IMR-90 (cell line): ENCODE data around the gene RAD51D. TPM values are rescaled to one million over a fixed set of nuclear protein-coding genes. Genes with fewer than 3 reads are reported as not detected.

ENCODE experiments used
- ATAC-seq: fragments of 200-7000 bp; cut with Tn5 transposase; 2 replicates; pipeline ENCODE4 v1.9.1; 2020; ENCODE audit warnings: low read depth, mild to moderate bottlenecking, moderate library complexity
- BruUV-seq: library from RNA; stranded (reverse); fragments of 400-500 nt; replicated peaks from 2 replicates; lab custom pipeline; 2021; lab: Mats Ljungman, UMichigan
- CTCF ChIA-PET: fragments of 300-600 bp; formaldehyde crosslinking; extraction: SDS; loops from one replicate; lab custom pipeline; 2021; ENCODE audit warnings: antibody characterized with exemption; lab: Yijun Ruan, JAX
- POLR2A ChIA-PET: fragments of 300-600 bp; sonication (Branson Sonifier 250); formaldehyde crosslinking; loops from one replicate; lab custom pipeline; 2022; ENCODE audit warnings: antibody characterized with exemption; ENCODE audit not compliant: unreplicated experiment; lab: Charles Lee
- DNase-seq: peaks from one replicate; pipeline ENCODE4 v3.0.0; 2013
- H2AFZ ChIP-seq: replicated peaks from 2 replicates; pipeline ENCODE3; 2013; ENCODE audit warnings: low read length, mild to moderate bottlenecking; ENCODE audit not compliant: poor library complexity
- H2AK5ac ChIP-seq: 2 replicates; pipeline ENCODE4 v1.6.1; 2013; ENCODE audit warnings: low read depth, low read length, inconsistent platforms
- H2AK9ac ChIP-seq: replicated peaks from 2 replicates; pipeline ENCODE3; 2013; ENCODE audit warnings: mild to moderate bottlenecking, low read depth, low read length, moderate library complexity; ENCODE audit not compliant: poor library complexity
- H2BK120ac ChIP-seq: 2 replicates; pipeline ENCODE4 v1.6.1; 2013; ENCODE audit warnings: low read depth, low read length, inconsistent platforms
- H2BK15ac ChIP-seq: 3 replicates; pipeline ENCODE4 v1.6.1; 2013; ENCODE audit warnings: low read depth, low read length, inconsistent platforms
- H2BK20ac ChIP-seq: 2 replicates; pipeline ENCODE4 v1.6.1; 2013; ENCODE audit warnings: low read depth, mild to moderate bottlenecking, inconsistent platforms, low read length, moderate library complexity
- H2BK5ac ChIP-seq: 2 replicates; pipeline ENCODE4 v1.6.1; 2013; ENCODE audit warnings: mild to moderate bottlenecking, low read depth, low read length, inconsistent platforms; ENCODE audit not compliant: poor library complexity, severe bottlenecking
- H3K14ac ChIP-seq: replicated peaks from 2 replicates; pipeline ENCODE4 v1.6.1; 2013; ENCODE audit warnings: low read depth, low read length, inconsistent platforms
- H3K18ac ChIP-seq: 2 replicates; pipeline ENCODE4 v1.6.1; 2013; ENCODE audit warnings: low read depth, low read length, control low read depth
- H3K23ac ChIP-seq: 2 replicates; pipeline ENCODE4 v1.6.1; 2013; ENCODE audit warnings: low read depth, low read length, inconsistent platforms
- H3K27ac ChIP-seq: 2 replicates; pipeline ENCODE4 v1.5.1; 2013; ENCODE audit warnings: mild to moderate bottlenecking, control low read depth, low read length; ENCODE audit not compliant: insufficient read depth
- H3K27me3 ChIP-seq: 2 replicates; pipeline ENCODE4 v1.6.1; 2013; ENCODE audit warnings: low read length; ENCODE audit not compliant: control insufficient read depth, insufficient read depth
- H3K36me3 ChIP-seq: 2 replicates; pipeline ENCODE4 v1.6.1; 2013; ENCODE audit warnings: low read length, mixed read lengths; ENCODE audit not compliant: control insufficient read depth, insufficient read depth
- H3K4ac ChIP-seq: 2 replicates; pipeline ENCODE4 v1.6.1; 2013; ENCODE audit warnings: low read depth, low read length, inconsistent platforms
- H3K4me1 ChIP-seq: 2 replicates; pipeline ENCODE4 v1.6.1; 2013; ENCODE audit warnings: low read length, mixed read lengths; ENCODE audit not compliant: control insufficient read depth, insufficient read depth
- H3K4me2 ChIP-seq: 2 replicates; pipeline ENCODE4 v1.6.1; 2013; ENCODE audit warnings: low read depth, mild to moderate bottlenecking, control low read depth, low read length, moderate library complexity
- H3K4me3 ChIP-seq: 2 replicates; pipeline ENCODE4 v1.5.1; 2013; ENCODE audit warnings: low read depth, mild to moderate bottlenecking, control low read depth, low read length, moderate library complexity; ENCODE audit not compliant: insufficient read depth
- H3K56ac ChIP-seq: 2 replicates; pipeline ENCODE4 v1.6.1; 2013; ENCODE audit warnings: low read length, inconsistent platforms; ENCODE audit not compliant: insufficient read depth; ENCODE audit errors: extremely low read depth
- H3K79me1 ChIP-seq, 2 experiments: 2 replicates each; pipeline ENCODE4 v1.6.1; 2013; ENCODE audit warnings: low read length in 2 of 2, inconsistent platforms in 1 of 2, low read depth in 1 of 2
- H3K9ac ChIP-seq: 2 replicates; pipeline ENCODE4 v1.6.1; 2013; ENCODE audit warnings: low read depth, low read length, control low read depth
- H3K9me1 ChIP-seq: 2 replicates; pipeline ENCODE4 v1.6.1; 2013; ENCODE audit warnings: low read length, inconsistent platforms; ENCODE audit not compliant: insufficient read depth
- H3K9me3 ChIP-seq: 2 replicates; pipeline ENCODE4 v1.6.1; 2013; ENCODE audit warnings: low read length; ENCODE audit not compliant: control insufficient read depth, insufficient read depth
- H4K20me1 ChIP-seq: 2 replicates; pipeline ENCODE4 v1.6.1; 2013; ENCODE audit warnings: low read length, inconsistent platforms; ENCODE audit not compliant: insufficient read depth
- H4K5ac ChIP-seq: 2 replicates; pipeline ENCODE4 v1.6.1; 2013; ENCODE audit warnings: mild to moderate bottlenecking, low read depth, low read length, control low read depth
- H4K8ac ChIP-seq, 2 experiments: 2 replicates each; pipeline ENCODE4 v1.6.1; 2013; ENCODE audit warnings: low read depth in 2 of 2, low read length in 2 of 2, control low read depth in 1 of 2, inconsistent platforms in 1 of 2
- H4K91ac ChIP-seq: 2 replicates; pipeline ENCODE4 v1.6.1; 2013; ENCODE audit warnings: low read depth, low read length, inconsistent platforms; ENCODE audit not compliant: insufficient read depth
- BHLHE40 ChIP-seq: fragments of 150-350 bp; IDR thresholded peaks from 2 replicates; pipeline ENCODE4 v1.6.1; 2016; ENCODE audit warnings: mild to moderate bottlenecking, low read depth, low read length
- MXI1 ChIP-seq: IDR thresholded peaks from 2 replicates; pipeline ENCODE4 v1.6.1; 2012; ENCODE audit warnings: low read depth, mild to moderate bottlenecking, low read length, moderate library complexity, borderline replicate concordance
- USF2 ChIP-seq: fragments of 150-350 bp; IDR thresholded peaks from 2 replicates; pipeline ENCODE4 v1.6.1; 2017; ENCODE audit warnings: mild to moderate bottlenecking, antibody characterized with exemption, low read length, low read depth
- dilution Hi-C: fragments of 300-500 bp; cut with HindIII; formaldehyde crosslinking; loops from one replicate; pipeline ENCODE4 v1.14.3; 2018; ENCODE audit warnings: low sequenced_read_pairs; ENCODE audit not compliant: unreplicated experiment
- in situ Hi-C: fragments of 300-500 bp; cut with MboI; formaldehyde crosslinking; loops from 3 replicates; pipeline ENCODE4 v1.14.3; 2019; ENCODE audit warnings: low sequenced_read_pairs, inconsistent platforms, mixed read lengths
- intact Hi-C: fragments of 100-400 bp; cut with micrococcal nuclease; formaldehyde crosslinking; loops from 2 replicates; pipeline ENCODE4 v1.10.0; 2022
- polyA plus RNA-seq, 3 experiments: library from polyadenylated mRNA; depleted of rRNA; stranded (reverse); fragments of >200 nt; gene quantifications; 2 replicates each; pipeline ENCODE4 v1.2.3, GENCODE V29; 2012; ENCODE audit warnings: low replicate concordance in 1 of 3
- total RNA-seq: library from RNA; depleted of rRNA; stranded (reverse); fragments of >200 nt; gene quantifications from 2 replicates; pipeline ENCODE4 v1.2.3, GENCODE V29; 2012

The RAD51D gene
- total and polyA plus RNA-seq, 2 of the 4 experiments (the other 2 are of a cell fraction): 10.8 to 12.7 TPM

- H3K14ac ChIP-seq: no peak overlapping the region
- no peak overlapping the region for H2BK15ac ChIP-seq
- dilution Hi-C loops (no loop called here), intact Hi-C loops (no loop called here), in situ Hi-C loops (no loop called here)
- ChIA-PET POLR2A (no interaction called here), CTCF (interaction anchor here (1.1 kb wide), 1 partner anchor 34 kb away, joined by 3 read pairs; no protein-coding TSS in a partner anchor)
- no peak overlapping the region for H2BK5ac ChIP-seq
- no peak overlapping the region for H4K5ac ChIP-seq
- H3K9me1 ChIP-seq: peaks cover 3% of the 10 kb centered on the region; the same call in 1 of the 2 replicates
- no peak overlapping the region for H3K27ac ChIP-seq
- no peak overlapping the region for H2BK20ac ChIP-seq
- H3K4ac ChIP-seq: no peak overlapping the region
- H3K27me3 ChIP-seq: no peaks in the 10 kb centered on the region
- no peaks in the 10 kb centered on the region for H3K9me3 ChIP-seq
- H4K91ac ChIP-seq: no peak overlapping the region
- H3K18ac ChIP-seq: no peak overlapping the region
- H3K56ac ChIP-seq: no peak overlapping the region
- no peak overlapping the region for H3K23ac ChIP-seq
- H3K9ac ChIP-seq: no peak overlapping the region
- H3K4me1 ChIP-seq: peaks cover 6% of the 10 kb centered on the region; the same call in 1 of the 2 replicates
- H3K4me2 ChIP-seq: no peak overlapping the region
- H3K79me1 ChIP-seq: peaks cover 21 to 65% of the 10 kb centered on the region in 2 experiments
- no peak overlapping the region for H2AK5ac ChIP-seq
- peaks cover 19% of the 10 kb centered on the region; the same call in 1 of the 2 replicates for H4K20me1 ChIP-seq
- H4K8ac ChIP-seq: no peak overlapping the region; a peak in 1 of 4 replicates
- 0 out of 2 replicates have a peak, but pooled peaks have one; percentile 18 for TF ChIP-seq USF2
- TF ChIP-seq MXI1: no peak
- peak; percentile 50; the same call in 1 of the 2 replicates for TF ChIP-seq BHLHE40
- no peak overlapping the region for H2BK120ac ChIP-seq
- no peak overlapping the region for H3K4me3 ChIP-seq
- ATAC-seq (peak; percentile 56), DNase-seq (peak; percentile 77)
- H3K36me3 ChIP-seq: no peaks in the 10 kb centered on the region
- H2AK9ac ChIP-seq: no peak overlapping the region
- no peak overlapping the region for H2AFZ ChIP-seq
- no TSS peak for BruUV-seq
These were observed 67.4 kb downstream of the RAD51D start for GRCh38 chr17:35052241-35052610.
